ENCODE measurements around the gene GADD45A. TPM values are rescaled to one million over a fixed set of nuclear protein-coding genes. Genes with fewer than 3 reads are reported as not detected.

The GADD45A gene
- total and polyA plus RNA-seq, 12 donors = 26.2 to 148 (median 59.7) TPM

- ATAC-seq (no peak), DNase-seq (no peak)
- H3K4me1 ChIP-seq = peaks cover 15 to 61% (median 51%) of the 10 kb centered on the region in 9 donors
- H3K27me3 ChIP-seq = no peaks in the 10 kb centered on the region
- no peaks in the 10 kb centered on the region for H3K9me3 ChIP-seq
- TF ChIP-seq CTCF (IDR thresholded peaks at IDR 0.05) = no peak
- intact Hi-C loops (cut with DNase I) = loop anchor here in 1 of 10 donors (5.0 kb wide), 1 partner anchor 37 kb away; no protein-coding TSS in a partner anchor
- H3K27ac ChIP-seq = peak overlapping the region in 5 of 10 donors; percentile 38 to 84 (median 44)
- no peak overlapping the region for H3K4me3 ChIP-seq
- WGBS, 2 donors = 79 to 88% methylated on average over 3 of the region's 3 CpGs
- no peaks in the 10 kb centered on the region for H3K36me3 ChIP-seq
Observed at GRCh38 chr1:67734323-67734690, 49.3 kb downstream of the GADD45A start.

GRCh38 chr1:67735206-67735605 is 50.2 kb downstream of the GADD45A start:
- H3K9me3 ChIP-seq = no peaks in the 10 kb centered on the region
- no peak for TF ChIP-seq CTCF (IDR thresholded peaks at IDR 0.05)
- intact Hi-C loops (cut with DNase I) = loop anchor here in 1 of 10 donors (5.0 kb wide), 1 partner anchor 43 kb away; no protein-coding TSS in a partner anchor
- 55 to 65% methylated on average over 3 of the region's 3 CpGs for WGBS, 2 donors
- H3K36me3 ChIP-seq = no peaks in the 10 kb centered on the region
- no peaks in the 10 kb centered on the region for H3K27me3 ChIP-seq
- ATAC-seq (no peak), DNase-seq (no peak)
- H3K27ac ChIP-seq = peak overlapping the region in 9 of 10 donors; percentile 49 to 84 (median 73)
- no peak overlapping the region for H3K4me3 ChIP-seq
- H3K4me1 ChIP-seq = peaks cover 15 to 61% (median 52%) of the 10 kb centered on the region in 9 donors

- Histone ChIP-seq H3K27me3 (no peaks in the 10 kb centered on the region), H3K9me3 (no peaks in the 10 kb centered on the region), H3K4me1 (peaks cover 15 to 67% (median 55%) of the 10 kb centered on the region in 9 donors), H3K27ac (peak overlapping the region; percentile 49 to 84 (median 69)), H3K4me3 (peak overlapping the region in 5 of 10 donors; percentile 8 to 34 (median 11)), H3K36me3 (no peaks in the 10 kb centered on the region)
- intact Hi-C loops (cut with DNase I) = loop anchor here in 1 of 10 donors (5.0 kb wide), 1 partner anchor 44 kb away; no protein-coding TSS in a partner anchor
- peak; percentile 54 to 81 for DNase-seq
- peak; percentile 79 to 94 (median 86) for ATAC-seq
- no peak for TF ChIP-seq CTCF (IDR thresholded peaks at IDR 0.05)
- 25 to 35% methylated on average over 11 of the region's 11 CpGs for WGBS, 2 donors
Observed at GRCh38 chr1:67735806-67736627, 51.0 kb downstream of the GADD45A start.

- H3K4me1 ChIP-seq = peaks cover 15 to 71% (median 58%) of the 10 kb centered on the region in 9 donors
- no peaks in the 10 kb centered on the region for H3K9me3 ChIP-seq
- no peaks in the 10 kb centered on the region for H3K36me3 ChIP-seq
- 84 to 88% methylated on average over 3 of the region's 3 CpGs for WGBS, 2 donors
- no peak for TF ChIP-seq CTCF (IDR thresholded peaks at IDR 0.05)
- ATAC-seq (no peak), DNase-seq (no peak)
- H3K27ac ChIP-seq = peak overlapping the region; percentile 28 to 84 (median 69)
- no peak overlapping the region for H3K4me3 ChIP-seq
- H3K27me3 ChIP-seq = no peaks in the 10 kb centered on the region
- intact Hi-C loops (cut with DNase I) = loop anchor here in 1 of 10 donors (5.0 kb wide), 1 partner anchor 44 kb away; no protein-coding TSS in a partner anchor
Observed at GRCh38 chr1:67736750-67737149, 51.7 kb downstream of the GADD45A start.
